Activated T-cell treated with anti-CD3 and anti-CD28 coated beads, Interleukin-2, amount 50 U/mL, for 4 hours (primary cell): ENCODE results near the gene ST6GALNAC3. TPM values are rescaled to one million over a fixed set of nuclear protein-coding genes. Genes with fewer than 3 reads are reported as not detected.

Experiments used
- ATAC-seq, 2 donors: fragments of 200-7000 bp; cut with Tn5 transposase; one replicate each; pipeline ENCODE4 v1.10.0; 2021
- DNase-seq: peaks from one replicate; pipeline ENCODE4 v3.0.0-alpha.2; 2020
- H3K27me3 Mint-ChIP-seq: one replicate; pipeline ENCODE4 v1.8.0; 2021; ENCODE audit warnings: low read depth, mixed read lengths
- H3K36me3 Mint-ChIP-seq: one replicate; pipeline ENCODE4 v1.8.0; 2022; ENCODE audit warnings: mixed read lengths; ENCODE audit not compliant: insufficient read depth
- H3K4me1 Mint-ChIP-seq: one replicate; pipeline ENCODE4 v1.8.0; 2021; ENCODE audit warnings: low read depth, mixed read lengths
- H3K4me3 Mint-ChIP-seq: one replicate; pipeline ENCODE4 v1.8.0; 2021; ENCODE audit warnings: mild to moderate bottlenecking, moderate library complexity, mixed read lengths
- H3K9me3 Mint-ChIP-seq: one replicate; pipeline ENCODE4 v1.8.0; 2021; ENCODE audit warnings: mixed read lengths
- total RNA-seq, 3 donors: library from RNA; stranded (reverse); gene quantifications; one replicate each; pipeline ENCODE4 v1.2.1, GENCODE V29; 2021

The ST6GALNAC3 gene
- total RNA-seq, 3 donors from 2014 or later = 0.24 to 0.73 (median 0.53) TPM

- DNase-seq (no peak), ATAC-seq (no peak)
- Mint-ChIP-seq H3K4me3 (no peak overlapping the region), H3K4me1 (no peaks in the 10 kb centered on the region), H3K9me3 (no peaks in the 10 kb centered on the region), H3K27me3 (no peaks in the 10 kb centered on the region), H3K36me3 (no peaks in the 10 kb centered on the region)
Observed at GRCh38 chr1:76189310-76189709, 114.8 kb downstream of the ST6GALNAC3 start.

GRCh38 chr1:76190749-76191424, 116.3 kb downstream of the ST6GALNAC3 start:
- DNase-seq = no peak
- Mint-ChIP-seq H3K9me3 (no peaks in the 10 kb centered on the region), H3K4me1 (no peaks in the 10 kb centered on the region), H3K36me3 (no peaks in the 10 kb centered on the region), H3K27me3 (peaks cover 2% of the 10 kb centered on the region), H3K4me3 (no peak overlapping the region)
- no peak for ATAC-seq

GRCh38 chr1:76191561-76191960, 117.0 kb downstream of the ST6GALNAC3 start:
- H3K4me1 Mint-ChIP-seq = no peaks in the 10 kb centered on the region

GRCh38 chr1:76198452-76198851, 123.9 kb downstream of the ST6GALNAC3 start:
- H3K36me3 Mint-ChIP-seq = no peaks in the 10 kb centered on the region
- H3K4me3 Mint-ChIP-seq = no peak overlapping the region

More at GRCh38 chr1:76191561-76191960, 117.0 kb downstream of the ST6GALNAC3 start:
- H3K4me3 Mint-ChIP-seq = no peak overlapping the region
- no peaks in the 10 kb centered on the region for H3K36me3 Mint-ChIP-seq
- DNase-seq (no peak), ATAC-seq (no peak)
- no peaks in the 10 kb centered on the region for H3K9me3 Mint-ChIP-seq
- peaks cover 2% of the 10 kb centered on the region for H3K27me3 Mint-ChIP-seq

GRCh38 chr1:76202670-76203069, 128.1 kb downstream of the ST6GALNAC3 start:
- no peak for ATAC-seq
- no peak for DNase-seq
- no peaks in the 10 kb centered on the region for H3K27me3 Mint-ChIP-seq
- H3K9me3 Mint-ChIP-seq = peaks cover 3% of the 10 kb centered on the region
- H3K36me3 Mint-ChIP-seq = no peaks in the 10 kb centered on the region
- H3K4me1 Mint-ChIP-seq = no peaks in the 10 kb centered on the region
- H3K4me3 Mint-ChIP-seq = no peak overlapping the region

More at GRCh38 chr1:76198452-76198851, 123.9 kb downstream of the ST6GALNAC3 start:
- DNase-seq (no peak), ATAC-seq (no peak)
- Mint-ChIP-seq H3K27me3 (peaks cover 2% of the 10 kb centered on the region), H3K4me1 (no peaks in the 10 kb centered on the region), H3K9me3 (peaks cover 3% of the 10 kb centered on the region)

GRCh38 chr1:76203127-76203526, 128.6 kb downstream of the ST6GALNAC3 start:
- Mint-ChIP-seq H3K36me3 (no peaks in the 10 kb centered on the region), H3K4me1 (no peaks in the 10 kb centered on the region), H3K9me3 (peaks cover 3% of the 10 kb centered on the region), H3K4me3 (no peak overlapping the region), H3K27me3 (no peaks in the 10 kb centered on the region)
- DNase-seq = no peak
- no peak for ATAC-seq

- Mint-ChIP-seq H3K4me3 (no peak overlapping the region), H3K4me1 (no peaks in the 10 kb centered on the region), H3K36me3 (no peaks in the 10 kb centered on the region), H3K9me3 (no peaks in the 10 kb centered on the region), H3K27me3 (no peaks in the 10 kb centered on the region)
- no peak for ATAC-seq
- no peak for DNase-seq
Observed at GRCh38 chr1:76209238-76209637, 134.7 kb downstream of the ST6GALNAC3 start.

GRCh38 chr1:76209648-76210047, 135.1 kb downstream of the ST6GALNAC3 start:
- H3K27me3 Mint-ChIP-seq = no peaks in the 10 kb centered on the region
- no peaks in the 10 kb centered on the region for H3K4me1 Mint-ChIP-seq
- H3K9me3 Mint-ChIP-seq = no peaks in the 10 kb centered on the region
- ATAC-seq (no peak), DNase-seq (no peak)
- no peaks in the 10 kb centered on the region for H3K36me3 Mint-ChIP-seq
- H3K4me3 Mint-ChIP-seq = no peak overlapping the region

- no peaks in the 10 kb centered on the region for H3K9me3 Mint-ChIP-seq
- no peak for DNase-seq
- H3K36me3 Mint-ChIP-seq = no peaks in the 10 kb centered on the region
- H3K4me1 Mint-ChIP-seq = no peaks in the 10 kb centered on the region
- no peaks in the 10 kb centered on the region for H3K27me3 Mint-ChIP-seq
- H3K4me3 Mint-ChIP-seq = no peak overlapping the region
- ATAC-seq = no peak
Observed at GRCh38 chr1:76210160-76210559, 135.6 kb downstream of the ST6GALNAC3 start.

- ATAC-seq = no peak
Observed at GRCh38 chr1:76218888-76219287, 144.3 kb downstream of the ST6GALNAC3 start.

GRCh38 chr1:76219366-76219818, 144.8 kb downstream of the ST6GALNAC3 start:
- H3K27me3 Mint-ChIP-seq = no peaks in the 10 kb centered on the region
- ATAC-seq (peak; percentile 66 to 72), DNase-seq (no peak)
- H3K9me3 Mint-ChIP-seq = no peaks in the 10 kb centered on the region
- H3K4me3 Mint-ChIP-seq = no peak overlapping the region
- H3K4me1 Mint-ChIP-seq = peaks cover 2% of the 10 kb centered on the region
- H3K36me3 Mint-ChIP-seq = no peaks in the 10 kb centered on the region

More at GRCh38 chr1:76218888-76219287, 144.3 kb downstream of the ST6GALNAC3 start:
- H3K4me3 Mint-ChIP-seq = no peak overlapping the region
- DNase-seq = no peak
- no peaks in the 10 kb centered on the region for H3K27me3 Mint-ChIP-seq
- no peaks in the 10 kb centered on the region for H3K9me3 Mint-ChIP-seq
- H3K4me1 Mint-ChIP-seq = peaks cover 2% of the 10 kb centered on the region
- H3K36me3 Mint-ChIP-seq = no peaks in the 10 kb centered on the region

GRCh38 chr1:76224752-76225151, 150.2 kb downstream of the ST6GALNAC3 start:
- H3K9me3 Mint-ChIP-seq = no peaks in the 10 kb centered on the region
- no peaks in the 10 kb centered on the region for H3K27me3 Mint-ChIP-seq
- H3K4me3 Mint-ChIP-seq = no peak overlapping the region
- DNase-seq (no peak), ATAC-seq (no peak)
- peaks cover 10% of the 10 kb centered on the region for H3K4me1 Mint-ChIP-seq
- H3K36me3 Mint-ChIP-seq = no peaks in the 10 kb centered on the region

- Mint-ChIP-seq H3K4me1 (peaks cover 10% of the 10 kb centered on the region), H3K4me3 (no peak overlapping the region), H3K36me3 (no peaks in the 10 kb centered on the region), H3K27me3 (no peaks in the 10 kb centered on the region), H3K9me3 (no peaks in the 10 kb centered on the region)
- no peak for ATAC-seq
- DNase-seq = no peak
Observed at GRCh38 chr1:76225526-76225925, 151.0 kb downstream of the ST6GALNAC3 start.

GRCh38 chr1:76227621-76228020, 153.1 kb downstream of the ST6GALNAC3 start:
- Mint-ChIP-seq H3K27me3 (no peaks in the 10 kb centered on the region), H3K9me3 (no peaks in the 10 kb centered on the region), H3K36me3 (no peaks in the 10 kb centered on the region), H3K4me3 (no peak overlapping the region), H3K4me1 (peaks cover 10% of the 10 kb centered on the region)
- ATAC-seq = no peak
- no peak for DNase-seq

- Mint-ChIP-seq H3K4me1 (peaks cover 10% of the 10 kb centered on the region), H3K4me3 (no peak overlapping the region), H3K27me3 (no peaks in the 10 kb centered on the region), H3K36me3 (no peaks in the 10 kb centered on the region), H3K9me3 (no peaks in the 10 kb centered on the region)
- ATAC-seq (no peak), DNase-seq (no peak)
Observed at GRCh38 chr1:76229279-76230005, 154.9 kb downstream of the ST6GALNAC3 start.
